ENCODE data around the gene AGPAT3. TPM values are rescaled to one million over a fixed set of nuclear protein-coding genes. Genes with fewer than 3 reads are reported as not detected.
"Not testable (repeated sequence)": the region's sequence is repeated elsewhere in the genome, so short reads cannot be mapped to it uniquely, and the experiment has no call there.

The AGPAT3 gene
- total RNA-seq, 1 experiment from 2014 or later: 43.3 TPM

DNA sequence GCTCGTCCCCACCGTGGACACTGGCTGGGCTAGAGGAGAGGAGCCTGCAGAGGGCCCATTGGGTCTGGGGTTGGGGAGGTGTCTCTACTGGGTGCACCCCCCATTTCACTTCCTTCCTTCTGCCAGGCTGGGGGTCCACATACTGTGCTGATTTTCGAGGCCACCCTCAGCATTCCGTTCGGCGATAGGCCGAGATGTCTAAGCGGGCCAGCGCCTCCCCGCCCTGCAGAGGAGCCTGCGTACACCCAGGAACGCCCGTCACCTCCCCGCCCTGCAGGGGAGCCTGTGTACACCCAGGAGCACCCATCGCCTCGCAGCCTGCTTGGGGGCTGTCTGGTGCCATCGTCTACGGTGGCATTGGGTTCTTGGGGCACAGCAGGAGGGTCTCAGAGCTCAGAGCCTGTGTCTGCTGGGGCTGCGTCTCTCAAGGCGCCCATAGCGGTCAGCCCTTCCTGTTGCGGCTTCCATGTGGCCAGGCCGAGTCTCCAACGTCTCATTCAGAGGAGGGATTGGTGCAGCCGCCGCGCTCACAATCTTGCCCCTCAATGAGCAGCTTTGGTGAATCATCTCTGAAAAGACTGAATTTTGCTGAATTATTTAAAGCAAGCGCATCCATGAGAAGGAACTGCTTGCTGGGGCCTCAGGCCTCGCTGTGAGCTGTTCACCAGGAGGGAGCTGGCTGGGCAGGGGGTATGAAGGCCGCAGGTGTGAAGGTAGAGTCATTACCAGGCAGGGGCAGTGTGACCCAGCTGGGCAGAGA lies 30.7 kb upstream of the AGPAT3 start:
- no peak for DNase-seq (ENCODE audit: low read depth)

DNA sequence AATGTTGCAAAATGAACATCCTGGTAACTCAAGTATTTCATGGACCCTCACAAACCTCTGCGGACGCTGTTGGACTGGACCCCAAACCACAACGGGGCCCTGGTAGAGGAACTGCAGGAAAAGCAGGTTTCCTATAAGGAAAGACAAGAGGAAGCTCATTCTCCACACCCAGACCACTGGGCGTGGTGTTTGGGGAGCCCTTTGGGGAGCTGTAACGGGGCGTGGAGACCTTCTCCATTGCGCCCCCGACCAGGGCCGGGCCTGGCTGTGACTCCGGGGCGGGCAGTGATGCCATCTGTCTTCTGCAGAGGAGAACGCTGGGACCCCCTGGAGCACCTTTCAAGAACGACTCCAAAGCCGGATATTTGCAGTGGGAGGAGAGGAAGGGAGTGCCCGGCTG lies 30.0 kb upstream of the AGPAT3 start:
- DNase-seq (ENCODE audit: low read depth): no peak

DNA sequence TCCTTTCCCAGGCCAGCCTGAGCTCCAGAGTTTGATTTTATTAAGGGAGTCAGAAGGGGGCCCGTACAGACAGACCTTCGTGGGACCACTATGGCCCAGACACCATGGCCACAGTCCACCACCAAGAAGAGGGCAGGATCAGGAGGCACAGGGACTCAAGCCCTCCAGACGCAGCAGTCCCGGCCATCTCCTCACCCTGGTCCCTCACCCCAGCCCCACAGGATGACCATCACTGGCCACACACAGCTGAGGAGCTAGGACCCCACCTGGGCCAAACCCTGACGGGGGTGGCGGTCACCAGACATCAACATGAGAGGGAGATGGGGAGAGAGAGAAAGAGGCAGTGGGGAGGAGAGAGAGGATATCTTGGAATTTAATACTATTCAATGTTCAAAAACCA lies 29.2 kb upstream of the AGPAT3 start:
- no peak for DNase-seq (ENCODE audit: low read depth)

GRCh38 chr21:43836616-43837015 lies 28.4 kb upstream of the AGPAT3 start:
- no peak for DNase-seq (ENCODE audit: low read depth)

DNA sequence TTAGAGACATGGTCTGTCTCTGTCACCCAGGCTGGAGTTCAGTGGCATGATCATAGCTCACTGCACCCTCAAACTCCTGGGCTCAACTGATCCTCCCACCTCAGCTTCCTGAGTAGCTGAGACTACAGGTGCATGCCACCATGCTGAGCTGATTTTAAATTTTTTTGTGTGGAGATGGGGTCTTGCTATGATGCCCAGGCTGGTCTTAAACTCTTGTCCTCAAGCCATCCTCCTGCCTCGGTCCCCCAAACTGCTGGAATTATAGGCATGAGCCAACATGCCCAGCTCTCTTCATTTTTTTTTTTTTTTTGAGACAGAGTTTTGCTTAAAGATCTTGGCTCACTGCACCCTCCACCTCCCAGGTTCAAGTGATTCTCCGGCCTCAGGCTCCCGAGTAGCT lies 24.8 kb upstream of the AGPAT3 start:
- DNase-seq (ENCODE audit: low read depth): no peak

DNA sequence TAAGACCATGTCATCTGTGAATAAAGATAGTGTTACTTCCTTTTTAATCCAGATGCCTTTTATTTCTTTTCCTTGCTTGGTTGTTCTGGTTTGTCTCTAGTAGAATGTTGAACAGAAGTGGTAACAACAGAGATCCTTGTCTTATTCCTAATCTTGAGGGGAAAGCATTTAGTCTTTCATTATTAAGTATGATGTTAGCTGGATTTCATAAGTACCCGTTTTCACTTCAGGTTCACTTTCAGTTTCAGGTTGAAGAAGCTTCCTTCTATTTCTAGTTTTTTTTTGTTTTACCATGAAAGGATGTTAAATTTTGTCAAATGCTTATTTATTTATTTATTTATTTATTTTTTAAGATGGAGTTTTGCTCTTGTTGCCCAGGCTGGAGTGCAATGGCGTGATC lies 22.3 kb upstream of the AGPAT3 start:
- no peak for DNase-seq (ENCODE audit: low read depth)

DNA sequence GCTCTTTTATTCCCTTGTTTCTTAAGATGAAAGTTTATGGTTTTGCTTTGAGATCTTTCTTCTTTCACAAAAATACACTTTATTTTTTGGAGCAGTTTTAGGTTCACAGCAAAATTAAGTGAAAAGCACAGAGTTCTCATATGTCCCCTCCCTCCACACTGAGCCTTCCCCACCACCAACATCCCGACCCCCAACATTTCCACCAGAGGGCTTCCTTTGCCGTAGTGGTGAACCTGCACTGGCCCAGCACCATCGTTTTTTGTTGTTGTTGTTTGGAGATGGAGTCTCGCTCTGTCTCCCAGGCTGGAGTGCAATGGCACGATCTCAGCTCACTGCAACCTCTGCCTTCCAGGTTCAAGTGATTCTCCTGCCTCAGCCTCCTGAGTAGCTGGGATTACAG lies 20.1 kb upstream of the AGPAT3 start:
- not testable (repeated sequence) for DNase-seq (ENCODE audit: low read depth)

- DNase-seq (ENCODE audit: low read depth): no peak
These were observed 19.6 kb upstream of the AGPAT3 start for GRCh38 chr21:43845386-43845785.

DNA sequence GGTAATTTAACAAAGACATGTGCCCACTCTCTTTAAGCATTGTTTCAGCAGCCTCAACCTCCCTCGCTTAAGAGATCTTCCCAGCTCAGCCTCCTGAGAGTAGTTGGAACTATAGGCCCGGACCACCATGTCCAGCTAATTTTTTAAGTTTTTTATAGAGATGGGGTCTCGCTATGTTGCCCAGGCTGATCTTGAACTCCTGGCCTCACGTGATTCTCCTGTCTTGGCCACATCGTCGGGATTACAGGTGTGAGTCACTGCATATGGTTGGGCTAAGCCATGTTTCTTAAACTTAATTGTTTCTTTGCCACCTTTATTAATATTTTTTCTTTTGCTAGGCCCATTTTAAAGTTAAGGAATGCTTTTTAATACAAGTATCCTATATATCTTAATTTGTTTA lies 18.6 kb upstream of the AGPAT3 start:
- no peak for DNase-seq (ENCODE audit: low read depth)

- no peak for DNase-seq (ENCODE audit: low read depth)
These were observed 17.7 kb upstream of the AGPAT3 start for GRCh38 chr21:43847301-43847700.

DNA sequence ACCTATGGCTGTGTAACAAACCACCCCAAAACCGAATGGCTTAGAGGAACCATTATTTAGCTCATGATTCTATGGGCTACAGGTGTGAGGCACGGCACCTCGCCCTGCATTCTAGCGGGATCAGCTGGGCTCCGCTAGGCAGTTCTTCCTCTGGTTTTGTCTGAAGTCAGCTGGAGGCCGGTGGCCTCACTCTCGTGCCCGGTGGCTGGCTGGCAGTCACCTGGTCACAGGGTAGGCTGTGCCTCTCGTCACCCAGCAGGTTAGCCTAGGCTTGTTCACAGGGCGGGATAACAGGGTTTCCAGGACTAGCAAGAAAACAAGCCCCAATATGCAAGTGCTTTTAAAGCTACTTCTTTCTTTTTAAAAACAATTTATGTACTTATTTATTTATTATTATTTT lies 16.3 kb upstream of the AGPAT3 start:
- no peak for DNase-seq (ENCODE audit: low read depth)

DNA sequence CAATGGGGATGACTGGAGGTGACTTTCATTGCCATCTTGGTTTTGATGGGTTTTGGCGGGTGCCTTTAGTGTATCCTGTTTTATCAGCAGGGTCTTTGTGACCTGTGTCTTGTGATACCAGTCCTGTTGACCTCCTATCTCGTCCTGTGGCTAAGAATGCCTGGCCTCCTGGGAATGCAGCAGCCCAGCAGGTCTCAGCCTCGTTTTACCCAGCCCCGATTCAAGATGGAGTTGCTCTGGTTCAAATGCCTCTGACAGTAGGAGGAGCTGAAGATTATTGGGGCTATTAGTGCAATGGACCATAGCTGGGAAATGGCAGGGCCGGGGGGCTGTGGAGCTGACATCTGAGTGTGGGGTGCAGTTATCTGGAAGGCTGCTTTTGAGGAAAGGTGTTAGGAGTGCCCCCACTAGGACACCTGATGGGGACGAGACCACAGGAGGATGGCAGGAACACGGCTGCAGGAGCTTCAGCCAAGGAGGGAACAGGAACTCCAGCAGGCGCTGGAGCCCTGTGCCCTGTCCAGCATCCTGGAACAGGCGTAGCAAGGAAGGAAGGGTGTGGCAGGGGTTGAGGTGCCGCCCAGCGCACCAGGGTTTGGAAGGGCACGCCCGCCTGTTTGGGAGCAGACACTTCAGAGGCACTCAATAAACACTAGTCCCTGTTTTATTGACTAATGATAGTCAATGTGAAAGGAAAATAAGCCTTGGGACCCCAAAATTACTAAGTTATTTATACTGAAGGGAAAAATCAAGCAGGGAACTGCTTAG lies 15.3 kb upstream of the AGPAT3 start:
- DNase-seq (ENCODE audit: low read depth): no peak

DNA sequence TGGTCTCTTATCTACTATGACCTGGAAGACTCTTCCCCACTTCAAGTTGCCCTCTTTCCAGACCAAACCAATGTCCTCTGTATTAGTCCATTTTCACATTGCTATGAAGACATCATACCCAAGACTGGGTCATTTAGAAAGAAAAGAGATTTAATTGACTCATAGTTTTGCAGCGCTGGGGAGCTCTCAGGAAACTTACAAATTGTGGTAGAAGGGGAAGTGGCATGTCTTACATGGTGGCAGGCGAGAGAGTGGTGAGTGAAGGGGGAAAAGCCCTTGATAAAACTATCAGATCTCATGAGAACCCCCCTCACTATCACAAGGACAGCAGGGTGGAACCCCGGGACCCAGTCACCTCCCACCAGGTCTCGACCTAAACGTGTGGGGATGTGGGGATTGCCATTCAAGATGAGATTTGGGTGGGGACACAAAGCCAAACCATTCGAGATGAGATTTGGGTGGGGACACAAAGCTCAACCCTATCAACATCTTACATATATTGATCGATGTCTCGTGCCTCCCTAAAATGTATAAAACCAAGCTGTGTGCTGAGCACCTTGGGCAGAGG lies 14.2 kb upstream of the AGPAT3 start:
- no peak for DNase-seq (ENCODE audit: low read depth)

- no peak for DNase-seq (ENCODE audit: low read depth)
These were observed 13.4 kb upstream of the AGPAT3 start for GRCh38 chr21:43851593-43851992.

DNA sequence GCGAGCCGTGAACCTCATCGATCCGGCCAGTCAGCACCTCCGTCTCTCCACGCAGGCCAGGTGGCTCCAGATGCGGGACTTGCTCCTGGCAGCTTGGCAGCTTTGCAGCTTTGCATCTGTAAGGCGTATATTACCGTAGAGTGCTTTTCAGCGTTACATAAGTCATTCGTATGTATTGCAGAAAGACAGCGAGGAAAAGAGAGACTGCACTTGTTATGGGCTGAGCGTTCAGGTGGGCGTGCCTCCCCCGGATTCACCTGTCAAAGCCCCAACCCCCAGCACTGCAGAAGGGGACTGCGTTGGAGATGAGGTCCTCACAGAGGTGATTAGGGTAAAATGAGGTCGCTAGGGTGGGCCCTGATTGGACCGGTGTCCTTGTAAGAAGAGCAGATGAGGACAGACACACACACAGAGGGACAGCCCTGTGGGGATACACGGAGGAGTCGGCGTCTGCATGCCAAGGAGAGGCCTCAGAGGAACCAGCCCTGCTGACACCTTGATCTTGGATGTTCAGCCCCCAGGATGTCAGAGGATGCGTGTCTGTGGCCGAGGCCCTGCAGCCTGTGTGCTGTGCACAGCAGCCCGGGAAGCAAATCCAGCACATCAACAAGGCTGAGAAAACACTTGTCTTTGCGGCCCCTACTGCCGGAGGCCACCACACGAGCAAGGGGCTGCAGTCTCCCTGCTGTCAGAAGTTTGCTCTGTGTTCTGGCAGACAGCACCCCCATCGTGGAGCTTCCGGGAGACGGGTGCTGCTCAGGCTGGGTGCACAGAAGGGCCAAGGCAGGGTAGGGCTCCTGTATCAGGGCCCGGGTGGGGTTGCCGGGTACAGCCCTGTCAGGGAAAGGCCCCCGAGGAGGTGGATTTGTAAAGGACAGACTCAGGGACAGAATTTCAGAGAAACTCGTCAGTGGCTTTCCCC lies 10.9 kb upstream of the AGPAT3 start:
- DNase-seq (ENCODE audit: low read depth): no peak

DNA sequence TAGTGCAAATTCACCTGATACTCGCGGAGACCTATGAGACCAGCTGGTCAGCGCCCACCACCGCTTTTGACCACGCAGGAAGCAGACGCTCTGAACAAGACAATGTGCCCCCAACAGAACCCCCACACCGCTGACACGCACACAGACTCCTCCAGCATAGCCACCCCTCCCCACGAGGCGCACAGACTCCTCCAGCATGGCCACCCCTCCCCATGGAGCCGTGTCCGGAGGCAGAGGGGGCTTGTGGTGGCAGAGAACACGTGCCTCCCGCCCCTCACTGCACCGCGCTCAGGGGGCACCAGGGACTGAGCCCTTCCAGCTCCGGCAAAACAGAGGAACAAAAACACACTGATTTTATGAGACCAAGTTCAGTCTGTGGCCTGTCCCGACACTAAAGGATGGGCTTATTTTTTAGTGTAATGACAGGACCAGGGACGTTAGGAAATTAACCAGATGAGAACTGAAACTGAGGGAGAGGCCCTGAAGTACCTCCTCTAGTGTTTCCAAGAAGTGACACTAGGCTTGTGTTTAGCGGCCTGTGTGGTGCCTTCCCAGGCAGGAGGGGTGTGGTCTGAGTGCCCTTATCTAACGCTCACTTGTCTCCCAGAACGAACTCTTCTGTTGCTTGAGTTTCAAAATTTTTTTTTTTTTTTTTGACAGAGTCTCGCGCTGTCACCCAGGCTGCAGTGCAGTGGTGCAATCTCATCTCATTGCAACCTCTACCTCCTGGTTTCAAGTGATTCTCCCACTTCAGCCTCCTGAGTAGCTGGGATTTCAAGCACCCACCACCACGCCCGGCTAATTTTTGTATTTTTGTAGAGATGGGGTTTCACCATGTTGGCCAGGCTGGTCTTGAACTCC lies 10.0 kb upstream of the AGPAT3 start:
- DNase-seq (ENCODE audit: low read depth): no peak

DNA sequence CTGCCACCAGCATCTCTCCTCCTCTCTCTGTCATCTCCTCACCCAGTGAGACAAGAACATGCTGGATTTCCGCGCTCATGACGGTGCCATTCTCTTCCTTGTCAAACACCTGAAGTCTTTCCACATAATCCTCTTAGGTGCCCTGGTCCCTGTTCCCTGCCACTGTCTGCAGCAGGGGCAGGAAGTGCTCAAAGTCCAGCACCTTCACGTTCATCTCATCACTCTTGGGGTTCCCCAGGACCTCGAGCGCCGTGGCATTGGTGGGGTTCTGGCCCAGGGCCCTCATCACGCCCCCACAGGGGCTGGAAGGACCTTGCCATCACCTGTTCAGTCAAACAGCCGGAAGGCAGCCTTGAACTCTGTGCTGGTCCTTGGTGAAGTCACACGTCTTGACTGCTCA lies 9.1 kb upstream of the AGPAT3 start:
- DNase-seq (ENCODE audit: low read depth): no peak

DNA sequence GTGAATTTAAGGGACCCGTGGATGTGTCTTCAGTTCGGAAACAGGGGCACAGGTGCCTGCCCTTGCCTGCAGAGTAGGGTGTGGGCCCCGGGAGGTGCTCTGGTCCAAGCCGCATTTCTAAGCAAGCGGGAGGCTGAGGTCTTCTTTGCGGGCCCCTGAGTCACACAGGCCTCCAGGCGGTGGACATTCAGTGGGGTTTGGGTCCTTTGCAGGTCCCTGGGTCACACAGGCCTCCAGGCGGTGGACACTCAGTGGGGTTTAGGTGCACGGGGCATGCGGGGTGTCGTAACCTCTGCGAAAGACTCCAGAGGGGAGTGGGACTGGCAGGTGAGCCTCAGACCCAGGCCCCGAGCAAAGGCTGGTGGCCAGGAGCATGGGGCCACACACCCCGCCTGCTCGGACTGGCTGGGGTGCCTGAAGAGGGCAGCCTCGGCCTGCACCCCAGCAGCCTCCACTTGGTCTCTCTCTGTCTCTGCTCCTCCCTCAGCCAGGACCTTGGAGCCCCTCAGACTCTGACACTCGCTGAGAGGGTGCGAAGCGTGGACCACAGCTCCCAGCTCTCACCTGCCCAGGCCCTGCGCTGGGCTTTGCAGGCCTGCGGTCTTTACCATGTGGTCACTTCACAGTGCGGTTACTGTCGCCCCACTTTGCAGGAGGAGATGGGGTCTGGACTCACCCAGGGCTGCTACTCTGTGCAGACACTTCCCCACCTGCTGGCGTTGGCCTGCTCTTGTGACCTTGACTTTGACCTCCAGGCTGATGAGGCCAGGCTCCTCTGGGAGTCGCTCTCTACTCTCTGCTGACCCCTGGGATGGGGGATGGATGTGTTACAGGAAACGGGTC lies 6.0 kb upstream of the AGPAT3 start:
- no peak for DNase-seq (ENCODE audit: low read depth)

DNA sequence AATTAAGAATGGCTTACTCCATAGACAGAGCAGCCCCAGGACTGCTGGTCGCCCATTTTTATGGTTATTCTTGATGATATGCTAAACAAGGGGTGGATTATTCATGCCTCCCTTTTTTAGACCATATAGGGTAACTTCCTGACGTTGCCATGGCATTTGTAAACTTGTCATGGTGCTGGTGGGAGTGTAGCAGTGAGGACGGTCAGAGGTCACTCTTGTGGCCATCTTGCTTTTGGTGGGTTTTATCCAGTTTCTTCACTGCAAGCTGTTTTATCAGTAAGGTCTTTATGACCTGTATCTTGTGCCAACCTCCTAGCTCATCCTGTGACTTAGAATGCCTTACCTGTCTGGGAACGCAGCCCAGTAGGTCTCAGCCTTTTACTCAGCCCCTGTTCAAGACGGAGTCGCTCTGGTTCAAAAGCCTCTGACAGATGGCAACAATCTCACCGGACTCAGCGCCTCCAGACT lies 5.2 kb upstream of the AGPAT3 start:
- no peak for DNase-seq (ENCODE audit: low read depth)

GRCh38 chr21:43861706-43862105 lies 3.3 kb upstream of the AGPAT3 start:
- no peak for DNase-seq (ENCODE audit: low read depth)

Data from Daoy (cell line).